ENCODE data around the gene CYP4F11.
"Not testable (repeated sequence)": the region's sequence is repeated elsewhere in the genome, so short reads cannot be mapped to it uniquely, and the experiment has no call there.

DNA sequence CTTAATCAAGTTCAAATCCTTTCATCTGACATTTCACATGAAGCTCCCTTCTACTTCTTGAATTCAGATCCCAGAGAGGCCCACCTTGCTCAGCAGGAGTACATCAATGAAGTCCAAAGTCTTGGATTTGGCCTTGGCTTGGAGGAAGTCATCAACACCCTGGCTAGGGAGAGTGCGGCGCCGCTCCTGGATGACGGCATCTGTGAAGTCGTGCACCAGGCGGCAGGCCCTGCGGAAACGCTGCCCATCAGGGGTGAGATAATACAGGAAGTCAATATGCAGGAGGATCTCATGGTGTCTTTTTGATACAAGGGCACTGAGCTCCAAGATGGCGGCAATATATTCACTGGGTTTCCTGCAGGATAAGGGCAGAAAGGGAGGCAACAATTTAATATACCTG is 45.0 kb downstream of the CYP4F11 start:
- TF ChIP-seq EZH2 (optimal IDR thresholded peaks at IDR 0.05; ENCODE audit: low read depth, low read length); CTCF (IDR thresholded peaks at IDR 0.05; ENCODE audit: low read length); EZH2phosphoT487 (IDR thresholded peaks at IDR 0.05; ENCODE audit: low read length): not testable (repeated sequence)
